GM12872 (cell line): Measurements from ENCODE around the gene RPS3A.

Experiments
- TF ChIP-seq, protein P1 (sequence below): IDR thresholded peaks from 3 replicates; pipeline ENCODE4 v1.5.1; 2011; ENCODE audit warnings: low read depth, mild to moderate bottlenecking, low read length, moderate library complexity; ENCODE audit not compliant: insufficient read depth

The RPS3A gene

DNA sequence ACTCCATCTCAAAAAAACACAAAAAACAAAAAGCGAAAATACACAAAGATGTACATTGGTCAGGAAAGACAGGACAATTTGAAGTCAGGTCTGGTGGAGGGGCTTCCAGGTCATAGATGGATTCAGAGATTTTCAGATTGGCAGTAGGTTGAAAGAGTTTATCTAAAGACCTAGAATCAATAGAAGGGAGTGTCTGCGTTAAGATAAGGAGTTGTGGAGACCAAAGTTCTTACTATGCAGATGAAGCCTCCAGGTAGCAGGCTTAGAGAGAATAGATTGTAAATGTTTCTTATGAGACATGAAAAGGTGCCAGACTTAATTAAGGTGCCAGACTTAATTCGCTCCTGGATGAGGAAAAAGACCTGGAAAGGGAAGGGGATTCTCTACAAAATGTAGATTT is 6.9 kb upstream of the RPS3A start:
- TF ChIP-seq, protein P1, sequence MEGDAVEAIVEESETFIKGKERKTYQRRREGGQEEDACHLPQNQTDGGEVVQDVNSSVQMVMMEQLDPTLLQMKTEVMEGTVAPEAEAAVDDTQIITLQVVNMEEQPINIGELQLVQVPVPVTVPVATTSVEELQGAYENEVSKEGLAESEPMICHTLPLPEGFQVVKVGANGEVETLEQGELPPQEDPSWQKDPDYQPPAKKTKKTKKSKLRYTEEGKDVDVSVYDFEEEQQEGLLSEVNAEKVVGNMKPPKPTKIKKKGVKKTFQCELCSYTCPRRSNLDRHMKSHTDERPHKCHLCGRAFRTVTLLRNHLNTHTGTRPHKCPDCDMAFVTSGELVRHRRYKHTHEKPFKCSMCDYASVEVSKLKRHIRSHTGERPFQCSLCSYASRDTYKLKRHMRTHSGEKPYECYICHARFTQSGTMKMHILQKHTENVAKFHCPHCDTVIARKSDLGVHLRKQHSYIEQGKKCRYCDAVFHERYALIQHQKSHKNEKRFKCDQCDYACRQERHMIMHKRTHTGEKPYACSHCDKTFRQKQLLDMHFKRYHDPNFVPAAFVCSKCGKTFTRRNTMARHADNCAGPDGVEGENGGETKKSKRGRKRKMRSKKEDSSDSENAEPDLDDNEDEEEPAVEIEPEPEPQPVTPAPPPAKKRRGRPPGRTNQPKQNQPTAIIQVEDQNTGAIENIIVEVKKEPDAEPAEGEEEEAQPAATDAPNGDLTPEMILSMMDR: no peak

DNA sequence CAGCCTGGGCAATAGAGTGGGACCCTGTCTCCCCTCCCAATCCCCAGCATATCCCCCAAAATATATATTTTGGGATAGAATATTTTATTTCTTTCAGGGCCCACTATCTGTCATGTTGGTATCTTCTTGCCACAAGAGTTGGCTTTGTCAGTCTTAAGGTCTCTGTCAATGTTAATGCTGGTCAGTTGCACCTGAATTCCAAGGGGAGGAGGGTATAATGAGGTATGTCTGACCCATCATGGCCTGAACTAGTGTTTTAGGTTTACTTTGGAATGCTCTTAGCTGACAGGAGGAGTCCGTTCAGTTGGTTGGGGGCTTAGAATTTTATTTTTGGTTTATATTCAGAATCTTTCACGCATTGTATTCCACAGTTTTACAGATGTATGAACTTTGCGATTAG is 6.2 kb upstream of the RPS3A start:
- TF ChIP-seq, protein P1: no peak

DNA sequence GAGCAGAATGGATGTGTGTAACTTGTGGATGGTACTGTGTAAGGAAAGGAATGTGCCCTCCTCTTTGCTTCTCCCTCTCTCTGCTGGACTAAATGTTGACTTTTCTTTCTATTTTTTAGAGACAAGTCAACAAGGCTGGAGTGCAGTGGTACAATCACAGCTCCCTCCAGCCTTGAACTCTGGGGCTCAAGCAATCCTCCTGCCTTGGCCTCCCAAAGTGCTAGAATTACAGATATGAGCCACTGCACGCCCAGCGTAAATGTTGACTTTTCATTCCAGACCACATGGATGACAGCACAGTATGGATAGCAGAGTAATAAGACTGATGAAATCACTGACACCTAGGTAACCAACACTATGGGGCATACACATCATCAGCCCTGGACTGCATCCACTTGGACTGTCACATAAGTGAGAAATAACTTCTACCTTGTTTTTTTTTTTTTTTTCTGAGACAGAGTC is 5.1 kb upstream of the RPS3A start:
- TF ChIP-seq, protein P1: no peak

DNA sequence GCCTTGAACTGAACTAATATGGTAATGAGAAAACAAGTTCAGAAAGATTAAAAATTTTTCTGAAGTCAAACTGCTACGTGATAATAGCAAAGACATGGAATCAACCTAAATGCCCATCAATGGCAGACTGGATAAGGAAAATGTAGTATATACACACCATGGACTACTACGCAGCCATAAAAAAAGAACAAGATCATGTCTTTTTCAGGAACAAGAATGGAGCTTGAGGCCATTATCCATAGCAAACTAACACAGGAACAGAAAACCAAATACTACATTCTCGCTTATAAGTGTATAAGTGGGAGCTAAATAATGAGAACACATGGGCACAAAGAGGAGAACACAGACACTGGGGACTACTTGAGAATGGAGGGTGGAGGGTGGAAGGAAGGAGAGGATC is 4.3 kb upstream of the RPS3A start:
- TF ChIP-seq, protein P1: no peak

DNA sequence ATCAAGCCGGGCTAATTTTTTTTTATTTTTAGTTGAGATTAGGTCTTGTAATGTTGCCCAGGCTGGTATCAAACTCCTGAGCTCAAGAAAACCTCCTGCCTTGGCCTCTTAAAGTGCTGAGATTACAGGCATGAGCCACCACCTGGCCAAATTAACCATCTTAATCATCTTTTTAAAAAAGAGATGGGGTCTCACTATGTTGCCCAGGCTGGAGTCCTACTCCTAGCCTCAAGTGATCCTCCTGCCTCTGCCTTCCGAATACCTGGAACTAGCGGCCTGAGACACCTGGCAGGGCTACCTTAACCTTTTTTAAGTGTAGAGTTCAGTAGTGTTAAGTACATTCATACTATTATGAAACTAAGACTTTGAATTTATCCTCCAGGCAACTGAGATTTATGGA is 1.7 kb upstream of the RPS3A start:
- TF ChIP-seq, protein P1: no peak

DNA sequence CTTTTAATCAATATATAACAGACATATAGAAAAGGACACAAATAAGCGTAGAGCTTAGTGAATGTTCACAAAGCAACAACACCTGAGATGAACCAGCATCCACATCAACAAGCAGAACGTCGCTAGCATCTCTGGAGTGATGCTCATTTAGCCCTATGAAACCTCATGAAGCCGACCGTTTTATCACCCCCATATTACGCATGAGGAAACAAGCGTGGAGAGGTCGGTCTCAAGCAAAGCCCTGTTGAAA is 524 bp upstream of the RPS3A start:
- TF ChIP-seq, protein P1: no peak

DNA sequence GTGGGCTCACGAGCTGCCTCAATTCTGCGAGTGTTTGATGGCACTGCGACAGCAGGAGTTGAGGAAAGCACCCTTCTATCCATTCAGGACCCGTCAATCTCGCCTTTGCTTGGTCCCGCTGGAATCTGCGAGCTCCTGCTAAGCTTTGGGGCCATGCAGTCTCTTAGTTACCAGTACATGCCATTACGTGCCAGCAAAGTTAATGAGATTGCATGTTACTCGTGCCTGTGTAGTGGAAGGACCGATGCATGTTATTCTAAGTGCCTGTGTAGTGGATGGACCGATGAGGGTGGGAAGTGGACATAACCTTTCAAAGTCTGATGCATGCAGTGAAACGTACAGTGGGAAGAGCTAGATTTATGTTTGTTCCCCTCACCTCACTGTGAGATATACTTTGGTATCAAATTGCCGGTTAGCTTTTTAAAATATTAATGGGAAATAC is 569 bp downstream of the RPS3A start:
- TF ChIP-seq, protein P1: no peak

DNA sequence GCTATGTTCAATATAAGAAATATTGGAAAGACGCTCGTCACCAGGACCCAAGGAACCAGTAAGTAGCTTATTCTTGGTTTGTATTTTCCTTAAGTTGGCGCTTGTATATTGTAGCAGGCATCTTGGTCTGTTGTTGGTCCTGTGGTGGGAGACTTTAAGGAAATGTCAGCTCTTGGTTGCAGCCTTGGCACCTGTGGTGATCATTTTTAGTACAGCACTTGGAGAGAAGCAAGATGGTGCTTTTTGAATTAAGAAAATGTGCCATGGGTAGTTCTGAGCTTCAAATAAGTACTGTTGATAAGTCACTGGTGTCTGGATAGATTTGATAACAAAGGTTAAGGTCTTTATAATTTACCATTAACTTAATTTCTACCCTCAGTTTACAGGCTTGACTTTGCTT is 1.1 kb downstream of the RPS3A start:
- TF ChIP-seq, protein P1: no peak
